ENCODE results near the gene SH3BP2.

SH3BP2 gene

GRCh38 chr4:2873329-2873728 lies 80.4 kb downstream of the SH3BP2 start:
- TF ChIP-seq MAX (IDR thresholded peaks at IDR 0.05; ENCODE audit: low read depth, low read length) (no peak), POLR2A (IDR thresholded peaks at IDR 0.05; ENCODE audit: extremely low read depth, insufficient read length) (no peak), CTCF (IDR thresholded peaks at IDR 0.05; ENCODE audit: low read depth, low read length) (no peak), MYC (IDR thresholded peaks at IDR 0.05; ENCODE audit: low read depth, low read length) (no peak)
- no peak for DNase-seq (ENCODE audit: low read depth)
- no peak overlapping the region for H3K4me3 ChIP-seq (ENCODE audit: low read depth, low read length)

GRCh38 chr4:2874861-2875260 lies 82.0 kb downstream of the SH3BP2 start:
- no peak overlapping the region for H3K4me3 ChIP-seq (ENCODE audit: low read depth, low read length)
- DNase-seq (ENCODE audit: low read depth): no peak
- TF ChIP-seq MYC (IDR thresholded peaks at IDR 0.05; ENCODE audit: low read depth, low read length) (no peak), MAX (IDR thresholded peaks at IDR 0.05; ENCODE audit: low read depth, low read length) (no peak), CTCF (IDR thresholded peaks at IDR 0.05; ENCODE audit: low read depth, low read length) (no peak), POLR2A (IDR thresholded peaks at IDR 0.05; ENCODE audit: extremely low read depth, insufficient read length) (no peak)

- DNase-seq (ENCODE audit: low read depth): peak; percentile 23
- no peak overlapping the region for H3K4me3 ChIP-seq (ENCODE audit: low read depth, low read length)
- TF ChIP-seq MAX (IDR thresholded peaks at IDR 0.05; ENCODE audit: low read depth, low read length): no peak
- no peak for TF ChIP-seq MYC (IDR thresholded peaks at IDR 0.05; ENCODE audit: low read depth, low read length)
- TF ChIP-seq POLR2A (IDR thresholded peaks at IDR 0.05; ENCODE audit: extremely low read depth, insufficient read length): no peak
- no peak for TF ChIP-seq CTCF (IDR thresholded peaks at IDR 0.05; ENCODE audit: low read depth, low read length)
Measured at GRCh38 chr4:2875556-2875955, 82.7 kb downstream of the SH3BP2 start.

- DNase-seq (ENCODE audit: low read depth): no peak
- H3K4me3 ChIP-seq (ENCODE audit: low read depth, low read length): no peak overlapping the region
- TF ChIP-seq MYC (IDR thresholded peaks at IDR 0.05; ENCODE audit: low read depth, low read length) (no peak), MAX (IDR thresholded peaks at IDR 0.05; ENCODE audit: low read depth, low read length) (no peak)
Measured at GRCh38 chr4:2878346-2878745, 85.5 kb downstream of the SH3BP2 start.

GRCh38 chr4:2879026-2879425 lies 86.1 kb downstream of the SH3BP2 start:
- DNase-seq (ENCODE audit: low read depth): no peak

GRCh38 chr4:2881431-2881830 lies 88.5 kb downstream of the SH3BP2 start:
- H3K4me3 ChIP-seq (ENCODE audit: low read depth, low read length): no peak overlapping the region

More at GRCh38 chr4:2879026-2879425, 86.1 kb downstream of the SH3BP2 start:
- no peak for TF ChIP-seq CTCF (IDR thresholded peaks at IDR 0.05; ENCODE audit: low read depth, low read length)
- no peak for TF ChIP-seq MYC (IDR thresholded peaks at IDR 0.05; ENCODE audit: low read depth, low read length)
- TF ChIP-seq MAX (IDR thresholded peaks at IDR 0.05; ENCODE audit: low read depth, low read length): no peak
- no peak for TF ChIP-seq POLR2A (IDR thresholded peaks at IDR 0.05; ENCODE audit: extremely low read depth, insufficient read length)
- no peak overlapping the region for H3K4me3 ChIP-seq (ENCODE audit: low read depth, low read length)

GRCh38 chr4:2882341-2882740 lies 89.5 kb downstream of the SH3BP2 start:
- no peak overlapping the region for H3K4me3 ChIP-seq (ENCODE audit: low read depth, low read length)
- no peak for TF ChIP-seq POLR2A (IDR thresholded peaks at IDR 0.05; ENCODE audit: extremely low read depth, insufficient read length)
- TF ChIP-seq MYC (IDR thresholded peaks at IDR 0.05; ENCODE audit: low read depth, low read length): no peak
- no peak for TF ChIP-seq MAX (IDR thresholded peaks at IDR 0.05; ENCODE audit: low read depth, low read length)
- TF ChIP-seq CTCF (IDR thresholded peaks at IDR 0.05; ENCODE audit: low read depth, low read length): no peak
- DNase-seq (ENCODE audit: low read depth): no peak

More at GRCh38 chr4:2881431-2881830, 88.5 kb downstream of the SH3BP2 start:
- DNase-seq (ENCODE audit: low read depth): no peak
- no peak for TF ChIP-seq POLR2A (IDR thresholded peaks at IDR 0.05; ENCODE audit: extremely low read depth, insufficient read length)

Measured in NB4 (cell line).